ENCODE data around the gene CTNNA3.
"Not testable (repeated sequence)": the region's sequence is repeated elsewhere in the genome, so short reads cannot be mapped to it uniquely, and the experiment has no call there.

The CTNNA3 gene

DNA sequence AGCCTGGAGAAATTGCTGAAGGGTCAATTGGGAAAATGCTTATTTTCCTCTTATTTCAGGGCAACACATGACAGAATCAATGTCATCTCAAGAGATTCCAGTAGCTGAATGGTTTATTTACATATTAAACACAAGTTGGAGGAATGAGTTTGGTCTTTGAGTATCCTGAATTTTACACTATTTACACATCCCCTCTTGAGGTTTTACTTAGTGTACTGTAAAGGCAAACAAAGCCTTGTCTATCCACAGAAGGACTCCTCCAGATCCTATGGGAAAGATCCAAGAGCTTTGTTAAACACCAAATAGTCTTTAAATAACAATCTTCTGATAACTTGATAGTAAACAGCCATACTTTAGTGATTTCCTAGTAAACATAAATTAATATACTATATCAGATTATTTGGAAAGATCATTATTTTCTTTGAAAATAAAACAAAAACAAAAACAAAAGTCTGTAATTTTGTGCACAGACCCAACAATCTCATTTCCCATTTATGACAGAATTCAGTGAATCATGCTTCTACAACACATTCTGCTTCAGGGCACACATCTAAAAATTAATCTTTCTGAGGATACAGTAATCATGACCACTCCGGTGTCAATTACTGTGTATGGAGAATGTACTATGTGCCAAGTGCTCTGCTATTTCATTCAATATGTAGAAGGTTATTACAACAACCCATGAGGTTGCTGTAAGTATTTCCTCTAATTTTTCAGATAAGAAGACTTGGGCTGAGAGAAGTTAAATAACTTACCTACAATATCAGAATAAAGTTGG, 1345.2 kb downstream of the CTNNA3 start:
- H3K4me3 ChIP-seq (ENCODE audit: low read depth, low read length): no peak overlapping the region
- TF ChIP-seq, protein P1, sequence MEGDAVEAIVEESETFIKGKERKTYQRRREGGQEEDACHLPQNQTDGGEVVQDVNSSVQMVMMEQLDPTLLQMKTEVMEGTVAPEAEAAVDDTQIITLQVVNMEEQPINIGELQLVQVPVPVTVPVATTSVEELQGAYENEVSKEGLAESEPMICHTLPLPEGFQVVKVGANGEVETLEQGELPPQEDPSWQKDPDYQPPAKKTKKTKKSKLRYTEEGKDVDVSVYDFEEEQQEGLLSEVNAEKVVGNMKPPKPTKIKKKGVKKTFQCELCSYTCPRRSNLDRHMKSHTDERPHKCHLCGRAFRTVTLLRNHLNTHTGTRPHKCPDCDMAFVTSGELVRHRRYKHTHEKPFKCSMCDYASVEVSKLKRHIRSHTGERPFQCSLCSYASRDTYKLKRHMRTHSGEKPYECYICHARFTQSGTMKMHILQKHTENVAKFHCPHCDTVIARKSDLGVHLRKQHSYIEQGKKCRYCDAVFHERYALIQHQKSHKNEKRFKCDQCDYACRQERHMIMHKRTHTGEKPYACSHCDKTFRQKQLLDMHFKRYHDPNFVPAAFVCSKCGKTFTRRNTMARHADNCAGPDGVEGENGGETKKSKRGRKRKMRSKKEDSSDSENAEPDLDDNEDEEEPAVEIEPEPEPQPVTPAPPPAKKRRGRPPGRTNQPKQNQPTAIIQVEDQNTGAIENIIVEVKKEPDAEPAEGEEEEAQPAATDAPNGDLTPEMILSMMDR (IDR thresholded peaks at IDR 0.05; ENCODE audit: low read depth, low read length): no peak

DNA sequence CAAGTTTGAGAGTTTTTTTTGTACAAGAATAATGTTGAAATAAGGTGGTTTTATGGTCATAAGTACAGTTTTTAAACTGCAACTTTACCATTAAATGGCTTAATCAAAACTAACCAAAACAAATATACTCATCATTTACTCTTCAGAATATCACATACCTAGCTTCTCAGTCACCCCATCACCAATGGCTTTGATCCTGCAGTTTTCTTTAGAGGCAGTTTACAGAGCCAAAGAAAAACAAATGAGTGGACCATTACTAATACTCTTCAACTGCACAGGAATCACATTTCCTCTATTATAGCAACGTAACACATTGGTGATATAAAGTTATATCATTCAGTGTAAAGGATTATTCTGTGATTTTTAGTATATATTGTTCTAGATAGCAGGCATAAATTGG, 1346.3 kb downstream of the CTNNA3 start:
- TF ChIP-seq, protein P1 (IDR thresholded peaks at IDR 0.05; ENCODE audit: low read depth, low read length): no peak
- no peak overlapping the region for H3K4me3 ChIP-seq (ENCODE audit: low read depth, low read length)

DNA sequence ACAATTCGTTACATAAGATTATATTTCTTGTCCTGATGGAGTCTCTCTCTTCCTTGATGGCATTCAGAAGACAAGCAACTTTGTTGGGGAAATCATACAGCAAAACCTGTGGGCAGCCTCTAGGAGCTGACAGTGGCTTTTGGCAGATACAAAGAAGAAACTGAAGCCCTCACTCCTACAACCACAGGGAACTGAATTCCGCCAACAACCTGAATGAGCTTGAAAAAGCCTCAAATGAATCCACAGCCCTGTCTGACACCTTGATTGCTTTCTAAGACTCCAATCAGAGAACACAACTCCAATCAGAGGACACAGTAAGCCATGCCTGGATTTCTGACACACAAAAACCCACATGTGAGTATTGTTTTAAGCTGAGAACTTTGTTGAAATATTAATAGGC, 1346.9 kb downstream of the CTNNA3 start:
- H3K4me3 ChIP-seq (ENCODE audit: low read depth, low read length): no peak overlapping the region
- TF ChIP-seq, protein P1 (IDR thresholded peaks at IDR 0.05; ENCODE audit: low read depth, low read length): no peak

DNA sequence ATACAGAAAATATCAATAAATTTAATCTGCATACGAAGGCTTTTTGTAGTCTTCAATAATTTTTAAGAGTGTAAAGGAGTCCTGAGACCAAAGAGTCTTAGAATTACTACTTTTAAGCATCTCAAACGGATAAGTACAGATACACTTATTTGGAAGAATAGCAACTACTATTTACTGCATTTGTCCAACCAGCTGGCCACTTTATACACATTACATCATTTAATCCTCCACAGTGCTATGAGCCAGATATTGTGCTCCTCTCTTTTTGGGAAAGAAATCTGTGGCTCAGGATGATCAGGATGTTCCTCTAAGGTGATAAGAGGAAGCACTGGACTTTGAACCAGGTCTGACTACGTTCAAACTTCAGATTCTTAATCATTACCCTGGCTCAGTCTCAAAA, 1358.8 kb downstream of the CTNNA3 start:
- H3K4me3 ChIP-seq (ENCODE audit: low read depth, low read length): no peak overlapping the region
- TF ChIP-seq, protein P1 (IDR thresholded peaks at IDR 0.05; ENCODE audit: low read depth, low read length): no peak

DNA sequence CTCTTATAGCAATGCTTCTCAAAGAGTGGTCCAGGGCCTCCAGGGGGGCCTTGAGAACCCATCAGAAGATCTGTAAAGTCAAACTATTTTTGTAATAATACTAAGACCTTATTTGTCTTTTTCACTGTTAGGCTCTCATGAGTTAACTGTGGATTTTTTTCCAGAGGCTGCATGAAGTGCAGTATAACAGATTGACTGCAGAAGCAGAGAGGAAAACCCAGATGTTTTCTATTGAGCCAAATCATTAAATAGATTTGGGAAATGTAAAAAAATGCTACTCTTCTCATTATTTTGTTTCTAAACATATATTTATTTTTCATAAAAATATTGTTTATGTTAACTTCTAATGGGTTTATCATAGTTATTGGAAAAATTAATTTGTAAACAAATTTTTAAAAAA, 1359.2 kb downstream of the CTNNA3 start:
- TF ChIP-seq, protein P1 (IDR thresholded peaks at IDR 0.05; ENCODE audit: low read depth, low read length): no peak
- H3K4me3 ChIP-seq (ENCODE audit: low read depth, low read length): no peak overlapping the region

DNA sequence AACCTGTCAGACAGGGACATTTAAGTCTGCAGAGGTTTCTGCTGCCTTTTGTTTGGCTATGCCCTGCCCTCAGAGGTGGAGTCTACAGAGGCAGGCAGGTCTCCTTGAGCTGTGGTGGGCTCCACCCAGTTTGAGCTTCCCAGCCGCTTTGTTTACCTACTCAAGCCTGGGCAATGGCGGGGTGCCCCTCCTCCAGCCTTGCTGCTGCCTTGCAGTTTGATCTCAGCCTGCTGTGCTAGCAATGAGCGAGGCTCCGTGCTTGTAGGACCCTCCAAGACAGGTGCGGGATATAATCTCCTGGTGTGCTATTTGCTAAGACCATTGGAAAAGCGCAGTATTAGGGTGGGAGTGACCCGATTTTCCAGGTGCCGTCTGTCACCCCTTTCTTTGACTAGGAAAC, 1360.2 kb downstream of the CTNNA3 start:
- not testable (repeated sequence) for H3K4me3 ChIP-seq (ENCODE audit: low read depth, low read length)

DNA sequence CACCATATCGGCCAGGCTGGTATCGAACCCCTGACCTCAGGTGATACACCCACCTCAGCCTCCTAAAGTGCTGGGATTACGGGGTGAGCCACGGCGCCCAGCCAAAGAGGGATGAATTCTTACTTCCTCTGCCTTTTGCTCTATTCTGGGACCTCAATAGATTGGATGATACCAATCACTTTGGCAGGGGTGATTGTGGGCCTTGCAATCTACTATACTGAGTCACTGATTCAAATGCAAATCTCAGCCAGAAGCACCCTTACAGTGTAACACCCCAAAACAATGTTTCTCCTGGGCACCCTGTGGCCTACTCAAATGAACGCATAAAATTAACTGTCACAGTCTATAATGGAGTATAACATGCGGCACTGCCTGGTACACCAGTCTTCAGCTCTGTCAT, 1366.8 kb downstream of the CTNNA3 start:
- TF ChIP-seq, protein P1 (IDR thresholded peaks at IDR 0.05; ENCODE audit: low read depth, low read length): no peak
- H3K4me3 ChIP-seq (ENCODE audit: low read depth, low read length): no peak overlapping the region

DNA sequence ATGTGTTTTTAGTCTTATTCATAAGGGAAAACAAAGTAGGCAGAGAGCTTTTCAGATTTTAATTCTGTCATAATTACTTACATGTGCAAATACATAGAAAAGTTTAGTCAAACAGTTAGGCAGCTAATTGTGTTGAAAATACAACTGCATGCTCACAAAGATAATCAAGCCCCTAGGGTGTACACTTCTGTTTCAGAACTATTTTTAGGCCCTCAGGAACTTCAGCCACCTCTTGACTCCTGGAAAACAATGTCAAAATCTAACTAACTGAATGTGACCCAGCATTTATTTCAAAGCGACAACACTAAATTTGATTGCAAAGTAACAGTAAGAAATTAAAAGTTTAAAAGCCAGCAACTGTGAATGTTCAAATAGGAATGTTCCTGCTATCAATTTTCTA, 1369.1 kb downstream of the CTNNA3 start:
- no peak overlapping the region for H3K4me3 ChIP-seq (ENCODE audit: low read depth, low read length)
- TF ChIP-seq, protein P1 (IDR thresholded peaks at IDR 0.05; ENCODE audit: low read depth, low read length): no peak
